Measurements from ENCODE around the gene TCEA2. TPM values are rescaled to one million over a fixed set of nuclear protein-coding genes. Genes with fewer than 3 reads are reported as not detected.
A peak's percentile ranks its signal among the peaks of the same experiment; 100 is the strongest.

TCEA2 gene
- total RNA-seq, 6 experiments from 2014 or later, result 14.8 to 45.6 (median 28.6) TPM

DNA sequence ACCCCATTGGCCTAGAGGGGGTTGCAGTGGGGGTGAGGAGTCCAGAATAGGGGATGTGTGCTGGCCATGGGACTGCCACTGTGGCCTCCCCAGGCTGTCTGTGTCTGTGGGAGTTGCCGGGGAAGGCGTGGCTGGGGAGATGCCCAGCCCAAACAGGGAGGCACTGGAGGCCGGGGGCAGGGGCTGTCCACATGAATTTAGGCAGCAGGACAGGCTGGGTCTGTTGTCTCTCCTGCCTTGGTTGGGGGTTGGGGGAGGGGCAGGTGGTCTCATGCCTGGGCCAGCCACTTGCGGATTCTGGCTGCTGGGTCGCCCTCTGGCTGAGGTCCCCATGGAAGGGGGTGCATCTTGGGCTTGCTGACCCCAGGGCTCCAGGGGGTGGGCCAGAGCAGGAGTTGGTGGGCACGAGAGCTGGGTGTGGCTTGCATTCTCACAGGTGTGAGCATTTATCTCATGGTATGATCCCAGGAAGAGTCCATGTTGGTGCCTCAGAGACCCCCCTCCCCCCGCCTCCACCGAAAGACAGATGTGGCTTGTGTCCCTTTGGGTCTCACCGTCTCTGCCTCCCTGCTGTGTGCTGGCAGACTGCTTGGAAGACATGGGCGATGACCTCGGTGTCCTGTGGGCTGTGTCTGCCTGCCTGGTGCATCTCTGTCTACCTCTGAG, 17.5 kb upstream of the TCEA2 start:
- ATAC-seq (peak in 3 of 4 donors; percentile 2 to 10 (median 5)), DNase-seq (no peak)
- Histone ChIP-seq H3K9me3 (no peaks in the 10 kb centered on the region), H3K4me1 (no peaks in the 10 kb centered on the region), H3K27ac (no peak overlapping the region), H3K27me3 (peaks cover 0 to 11% of the 10 kb centered on the region in 2 donors), H3K36me3 (no peaks in the 10 kb centered on the region), H3K4me3 (no peak overlapping the region)
- no peak for TF ChIP-seq POLR2A (IDR thresholded peaks at IDR 0.05)
- TF ChIP-seq, protein P1, sequence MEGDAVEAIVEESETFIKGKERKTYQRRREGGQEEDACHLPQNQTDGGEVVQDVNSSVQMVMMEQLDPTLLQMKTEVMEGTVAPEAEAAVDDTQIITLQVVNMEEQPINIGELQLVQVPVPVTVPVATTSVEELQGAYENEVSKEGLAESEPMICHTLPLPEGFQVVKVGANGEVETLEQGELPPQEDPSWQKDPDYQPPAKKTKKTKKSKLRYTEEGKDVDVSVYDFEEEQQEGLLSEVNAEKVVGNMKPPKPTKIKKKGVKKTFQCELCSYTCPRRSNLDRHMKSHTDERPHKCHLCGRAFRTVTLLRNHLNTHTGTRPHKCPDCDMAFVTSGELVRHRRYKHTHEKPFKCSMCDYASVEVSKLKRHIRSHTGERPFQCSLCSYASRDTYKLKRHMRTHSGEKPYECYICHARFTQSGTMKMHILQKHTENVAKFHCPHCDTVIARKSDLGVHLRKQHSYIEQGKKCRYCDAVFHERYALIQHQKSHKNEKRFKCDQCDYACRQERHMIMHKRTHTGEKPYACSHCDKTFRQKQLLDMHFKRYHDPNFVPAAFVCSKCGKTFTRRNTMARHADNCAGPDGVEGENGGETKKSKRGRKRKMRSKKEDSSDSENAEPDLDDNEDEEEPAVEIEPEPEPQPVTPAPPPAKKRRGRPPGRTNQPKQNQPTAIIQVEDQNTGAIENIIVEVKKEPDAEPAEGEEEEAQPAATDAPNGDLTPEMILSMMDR (IDR thresholded peaks at IDR 0.05), result no peak
- WGBS (ENCODE audit: insufficient coverage, low coverage, low lambda C conversion rate, missing lambda C conversion rate), result no CpG with 5 or more reads among the region's 11 CpGs
- intact Hi-C loops (cut with DNase I), result no loop called here

DNA sequence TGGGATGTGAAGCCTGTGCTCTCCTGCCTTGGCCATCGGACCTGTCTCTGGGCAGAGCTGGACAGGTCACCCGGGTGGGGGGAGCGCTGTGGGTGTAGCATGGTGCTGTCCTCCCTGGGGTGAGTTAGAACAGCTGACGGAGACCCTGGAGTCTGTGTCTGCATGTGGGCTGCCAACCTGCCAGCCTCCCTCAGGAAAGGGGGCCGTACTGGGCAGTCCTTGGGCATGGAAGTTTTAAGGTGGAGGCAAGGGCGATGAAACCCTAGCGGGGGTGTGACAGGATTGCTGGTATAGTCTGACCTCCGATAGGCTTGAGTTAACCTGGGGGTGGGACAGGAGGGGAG, 16.0 kb upstream of the TCEA2 start:
- Histone ChIP-seq H3K4me3 (peak overlapping the region in 2 of 3 donors; percentile 27 to 41), H3K27ac (no peak overlapping the region), H3K4me1 (no peaks in the 10 kb centered on the region), H3K27me3 (peaks cover 0 to 3% of the 10 kb centered on the region in 2 donors), H3K9me3 (no peaks in the 10 kb centered on the region), H3K36me3 (no peaks in the 10 kb centered on the region)
- WGBS (ENCODE audit: insufficient coverage, low coverage, low lambda C conversion rate, missing lambda C conversion rate), result 54% methylated on average over 5 of the region's 8 CpGs
- no peak for ATAC-seq
- intact Hi-C loops (cut with DNase I), result no loop called here
- no peak for DNase-seq
- TF ChIP-seq, protein P1 (IDR thresholded peaks at IDR 0.05), result no peak
- TF ChIP-seq POLR2A (IDR thresholded peaks at IDR 0.05), result no peak

DNA sequence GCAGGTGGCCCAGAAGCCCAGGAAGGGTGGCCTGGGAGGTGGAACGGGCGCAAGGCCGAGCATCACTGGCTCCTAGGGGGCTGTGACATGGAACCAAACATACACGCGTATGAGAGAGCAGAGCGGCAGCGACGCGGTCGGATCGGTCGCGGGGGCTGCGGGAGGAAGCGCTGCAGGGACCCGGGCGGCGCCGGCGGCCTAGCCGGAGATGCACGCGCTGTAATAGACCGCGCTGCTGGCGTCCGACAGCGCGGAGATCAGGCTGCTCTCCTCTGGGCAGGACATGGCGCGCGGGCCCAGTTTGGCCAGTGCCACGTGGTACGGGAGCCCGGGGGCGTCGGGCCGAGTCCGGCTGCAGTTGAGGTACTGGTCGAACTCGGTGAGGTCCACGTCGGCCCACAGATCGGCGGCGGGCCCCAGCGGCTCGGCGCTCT, 15.0 kb upstream of the TCEA2 start:
- intact Hi-C loops (cut with DNase I), result no loop called here
- ATAC-seq, result no peak
- 40% methylated on average over 1 of the region's 49 CpGs for WGBS (ENCODE audit: insufficient coverage, low coverage, low lambda C conversion rate, missing lambda C conversion rate)
- Histone ChIP-seq H3K27me3 (no peaks in the 10 kb centered on the region), H3K36me3 (no peaks in the 10 kb centered on the region), H3K4me3 (peak overlapping the region; percentile 17 to 41 (median 27)), H3K27ac (no peak overlapping the region), H3K9me3 (no peaks in the 10 kb centered on the region), H3K4me1 (no peaks in the 10 kb centered on the region)
- no peak for DNase-seq
- TF ChIP-seq, protein P1 (IDR thresholded peaks at IDR 0.05), result no peak
- no peak for TF ChIP-seq POLR2A (IDR thresholded peaks at IDR 0.05)

DNA sequence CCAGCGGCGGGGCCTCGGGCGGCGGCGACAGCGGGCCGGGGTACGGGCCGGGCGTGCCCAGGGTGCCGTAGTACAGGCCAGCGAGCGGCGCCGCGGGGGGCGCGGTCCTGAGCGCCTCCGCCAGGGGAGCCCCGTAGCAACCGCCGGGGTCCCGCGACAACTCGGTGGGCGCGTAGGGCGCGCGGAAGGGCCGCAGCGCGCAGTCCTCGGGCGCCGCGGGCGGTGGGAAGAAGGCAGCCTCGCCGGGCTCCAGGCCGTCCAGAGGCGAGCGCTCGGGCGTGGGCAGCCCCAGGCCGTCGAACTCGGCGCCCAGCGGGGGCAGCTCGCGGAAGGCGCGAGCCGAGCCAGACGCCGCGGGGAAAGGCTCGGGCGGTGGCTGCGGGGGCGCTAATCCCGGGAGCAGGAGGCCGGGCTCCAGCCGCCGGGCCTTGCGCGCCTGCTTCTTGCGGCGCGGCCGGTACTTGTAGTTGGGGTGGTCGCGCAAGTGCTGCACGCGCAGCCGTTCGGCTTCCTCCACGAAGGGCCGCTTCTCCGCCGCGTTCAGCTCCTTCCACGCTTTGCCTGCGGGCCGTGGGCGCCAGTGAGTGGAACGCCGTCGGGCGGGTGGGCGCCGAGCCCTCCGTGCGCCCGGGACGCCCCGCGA, 14.5 kb upstream of the TCEA2 start:
- intact Hi-C loops (cut with DNase I), result no loop called here
- peak overlapping the region; percentile 17 to 41 (median 27) for H3K4me3 ChIP-seq
- ATAC-seq, result no peak
- H3K27ac ChIP-seq, result no peak overlapping the region
- no peak for DNase-seq
- H3K36me3 ChIP-seq, result no peaks in the 10 kb centered on the region
- no peaks in the 10 kb centered on the region for H3K27me3 ChIP-seq
- TF ChIP-seq, protein P1 (IDR thresholded peaks at IDR 0.05), result no peak
- no peak for TF ChIP-seq POLR2A (IDR thresholded peaks at IDR 0.05)
- no CpG with 5 or more reads among the region's 101 CpGs for WGBS (ENCODE audit: insufficient coverage, low coverage, low lambda C conversion rate, missing lambda C conversion rate)
- H3K9me3 ChIP-seq, result no peaks in the 10 kb centered on the region
- no peaks in the 10 kb centered on the region for H3K4me1 ChIP-seq
